ENCODE results near the gene SLC6A11.

The SLC6A11 gene

GRCh38 chr3:10792208-10792607 lies 23.8 kb upstream of the SLC6A11 start:
- no peaks in the 10 kb centered on the region for H3K79me2 ChIP-seq (ENCODE audit: insufficient read depth, low read depth)
- no peak overlapping the region for H3K4me3 ChIP-seq (IDR thresholded peaks at IDR 0.05; ENCODE audit: insufficient read depth, low read depth, low read length)
- H3K4me1 ChIP-seq (ENCODE audit: low read depth, poor library complexity, severe bottlenecking) = no peaks in the 10 kb centered on the region
- no peak for TF ChIP-seq CTCF (conservative IDR thresholded peaks at IDR 0.05; ENCODE audit: low read depth, low read length)
- no peaks in the 10 kb centered on the region for H3K27me3 ChIP-seq (ENCODE audit: insufficient read depth, low read depth)
- H2AFZ ChIP-seq (ENCODE audit: low read depth) = no peak overlapping the region
- no peaks in the 10 kb centered on the region for H4K20me1 ChIP-seq (ENCODE audit: insufficient read depth)
- no peak overlapping the region for H3K9ac ChIP-seq
- no peaks in the 10 kb centered on the region for H3K36me3 ChIP-seq (ENCODE audit: insufficient read depth)
- H3K27ac ChIP-seq = no peak overlapping the region
- H3K4me2 ChIP-seq = no peak overlapping the region

DNA sequence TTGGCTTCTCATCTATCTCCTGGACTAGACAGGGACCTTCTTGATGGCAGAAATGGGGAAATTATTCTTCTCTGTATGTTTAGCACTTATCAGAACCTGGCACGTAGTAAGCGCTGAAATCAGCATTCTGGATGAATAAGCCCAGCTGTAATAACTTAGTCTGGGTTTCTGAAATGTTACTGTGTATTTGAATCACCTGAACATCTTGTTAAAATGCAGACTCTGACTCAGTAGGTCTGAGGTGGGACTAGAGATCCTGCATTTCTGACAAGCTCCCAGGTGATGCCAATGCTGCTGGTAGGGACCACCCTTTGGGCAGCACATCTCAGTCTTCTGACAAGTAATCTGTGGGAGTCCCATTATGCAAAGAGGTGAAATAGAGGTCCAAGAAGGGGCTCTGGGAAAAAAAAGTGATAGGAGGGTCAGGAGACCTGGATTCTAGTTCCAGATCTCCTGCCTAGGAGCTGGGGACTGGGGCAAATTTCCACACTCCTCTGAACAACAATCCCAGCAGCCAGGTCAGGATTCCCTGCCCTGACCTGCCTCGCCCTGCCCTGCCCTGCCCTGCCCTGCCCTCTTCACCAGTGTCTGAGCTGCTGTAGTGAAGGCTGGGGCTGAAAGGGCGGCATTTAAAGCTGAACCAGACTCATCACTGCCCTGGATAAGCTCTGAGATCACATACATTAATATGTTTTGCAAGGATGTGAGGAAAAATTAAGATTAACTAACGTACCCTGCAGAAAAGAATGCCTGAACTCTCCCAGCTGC lies 17.2 kb upstream of the SLC6A11 start:
- no peak for TF ChIP-seq CTCF (conservative IDR thresholded peaks at IDR 0.05; ENCODE audit: low read depth, low read length)
- H3K9ac ChIP-seq = no peak overlapping the region

GRCh38 chr3:10804183-10804648 lies 11.8 kb upstream of the SLC6A11 start:
- Histone ChIP-seq H3K4me2 (no peak overlapping the region), H3K27me3 (ENCODE audit: insufficient read depth, low read depth) (no peaks in the 10 kb centered on the region), H4K20me1 (ENCODE audit: insufficient read depth) (no peaks in the 10 kb centered on the region), H3K27ac (no peak overlapping the region), H2AFZ (ENCODE audit: low read depth) (no peak overlapping the region), H3K4me1 (ENCODE audit: low read depth, poor library complexity, severe bottlenecking) (no peaks in the 10 kb centered on the region), H3K79me2 (ENCODE audit: insufficient read depth, low read depth) (no peaks in the 10 kb centered on the region), H3K4me3 (IDR thresholded peaks at IDR 0.05; ENCODE audit: insufficient read depth, low read depth, low read length) (no peak overlapping the region), H3K36me3 (ENCODE audit: insufficient read depth) (no peaks in the 10 kb centered on the region), H3K9ac (no peak overlapping the region)
- TF ChIP-seq CTCF (conservative IDR thresholded peaks at IDR 0.05; ENCODE audit: low read depth, low read length) = no peak

More for the DNA sequence above, 17.2 kb upstream of the SLC6A11 start:
- H3K4me3 ChIP-seq (IDR thresholded peaks at IDR 0.05; ENCODE audit: insufficient read depth, low read depth, low read length) = no peak overlapping the region
- H3K4me1 ChIP-seq (ENCODE audit: low read depth, poor library complexity, severe bottlenecking) = no peaks in the 10 kb centered on the region
- H2AFZ ChIP-seq (ENCODE audit: low read depth) = no peak overlapping the region
- H4K20me1 ChIP-seq (ENCODE audit: insufficient read depth) = no peaks in the 10 kb centered on the region
- no peaks in the 10 kb centered on the region for H3K79me2 ChIP-seq (ENCODE audit: insufficient read depth, low read depth)
- H3K4me2 ChIP-seq = no peak overlapping the region
- H3K36me3 ChIP-seq (ENCODE audit: insufficient read depth) = no peaks in the 10 kb centered on the region
- H3K27me3 ChIP-seq (ENCODE audit: insufficient read depth, low read depth) = no peaks in the 10 kb centered on the region
- H3K27ac ChIP-seq = no peak overlapping the region

- no peak overlapping the region for H2AFZ ChIP-seq (ENCODE audit: low read depth)
- no peak for TF ChIP-seq CTCF (conservative IDR thresholded peaks at IDR 0.05; ENCODE audit: low read depth, low read length)
- no peak overlapping the region for H3K27ac ChIP-seq
- no peaks in the 10 kb centered on the region for H4K20me1 ChIP-seq (ENCODE audit: insufficient read depth)
- no peak overlapping the region for H3K4me2 ChIP-seq
- no peaks in the 10 kb centered on the region for H3K27me3 ChIP-seq (ENCODE audit: insufficient read depth, low read depth)
- no peak overlapping the region for H3K9ac ChIP-seq
- no peak overlapping the region for H3K4me3 ChIP-seq (IDR thresholded peaks at IDR 0.05; ENCODE audit: insufficient read depth, low read depth, low read length)
- H3K79me2 ChIP-seq (ENCODE audit: insufficient read depth, low read depth) = no peaks in the 10 kb centered on the region
- no peaks in the 10 kb centered on the region for H3K4me1 ChIP-seq (ENCODE audit: low read depth, poor library complexity, severe bottlenecking)
- no peaks in the 10 kb centered on the region for H3K36me3 ChIP-seq (ENCODE audit: insufficient read depth)
Observed at GRCh38 chr3:10806006-10806405, 10.0 kb upstream of the SLC6A11 start.

Measured in KMS-11 (cell line).